Measurements from ENCODE around the gene FSD1.
"Not testable (repeated sequence)": the region's sequence is repeated elsewhere in the genome, so short reads cannot be mapped to it uniquely, and the experiment has no call there.

The FSD1 gene

GRCh38 chr19:4284974-4285373, 19.4 kb upstream of the FSD1 start:
- no peak for DNase-seq (ENCODE audit: low read depth)

- not testable (repeated sequence) for DNase-seq (ENCODE audit: low read depth)
These were observed 18.3 kb upstream of the FSD1 start for GRCh38 chr19:4286141-4286540.

- DNase-seq (ENCODE audit: low read depth) = no peak
These were observed 16.2 kb upstream of the FSD1 start for GRCh38 chr19:4288091-4288777.

GRCh38 chr19:4291184-4291732, 13.1 kb upstream of the FSD1 start:
- DNase-seq (ENCODE audit: low read depth) = no peak

GRCh38 chr19:4292515-4292914, 11.9 kb upstream of the FSD1 start:
- no peak for DNase-seq (ENCODE audit: low read depth)

GRCh38 chr19:4294389-4294788, 10.0 kb upstream of the FSD1 start:
- no peak for DNase-seq (ENCODE audit: low read depth)

- DNase-seq (ENCODE audit: low read depth) = no peak
These were observed 8.2 kb upstream of the FSD1 start for GRCh38 chr19:4295972-4296771.

- DNase-seq (ENCODE audit: low read depth) = no peak
These were observed 6.2 kb upstream of the FSD1 start for GRCh38 chr19:4297901-4298809.

GRCh38 chr19:4298810-4299550, 5.4 kb upstream of the FSD1 start:
- no peak for DNase-seq (ENCODE audit: low read depth)

GRCh38 chr19:4300589-4300988, 3.8 kb upstream of the FSD1 start:
- DNase-seq (ENCODE audit: low read depth) = no peak

- DNase-seq (ENCODE audit: low read depth) = no peak
These were observed 2.7 kb upstream of the FSD1 start for GRCh38 chr19:4301590-4302242.

GRCh38 chr19:4302243-4302640, 2.2 kb upstream of the FSD1 start, which contains the start of gene TMIGD2:
Gene TMIGD2 (minus strand): TSS chr19:4302389. CDS start chr19:4302385, 4 bp downstream.
- no peak for DNase-seq (ENCODE audit: low read depth)

- no peak for DNase-seq (ENCODE audit: low read depth)
These were observed 420 bp upstream of the FSD1 start for GRCh38 chr19:4303819-4304537.

- no peak for DNase-seq (ENCODE audit: low read depth)
These were observed 837 bp downstream of the FSD1 start for GRCh38 chr19:4305257-4305612.

- DNase-seq (ENCODE audit: low read depth) = no peak
These were observed 1.3 kb downstream of the FSD1 start for GRCh38 chr19:4305659-4306058.

GRCh38 chr19:4310247-4311121, 6.1 kb downstream of the FSD1 start:
- DNase-seq (ENCODE audit: low read depth) = no peak

GRCh38 chr19:4313847-4314490, 9.6 kb downstream of the FSD1 start:
- DNase-seq (ENCODE audit: low read depth) = no peak

GRCh38 chr19:4316956-4317355, 12.6 kb downstream of the FSD1 start:
- DNase-seq (ENCODE audit: low read depth) = no peak

- no peak for DNase-seq (ENCODE audit: low read depth)
These were observed 14.1 kb downstream of the FSD1 start for GRCh38 chr19:4318460-4318859.

Measured in stimulated activated CD8-positive, alpha-beta memory T cell treated with anti-CD3 and anti-CD28 coated beads, Interleukin-12 subunit alpha, Interleukin-12 subunit beta, amount 100 ng/mL, for 1 hour (primary cell).